HL-60 (cell line): ENCODE results near the gene TRIM62.
A peak's percentile ranks its signal among the peaks of the same experiment; 100 is the strongest.

Source experiments
- DNase-seq, 2 experiments: peaks; one replicate each; pipeline ENCODE4 v3.0.0-alpha.2; 2010 to 2020; ENCODE audit warnings: low read depth in 1 of 2, low spot score in 1 of 2
- H3K27ac ChIP-seq: fragments of 250-450 bp; sonication (Bioruptor Pico); replicated peaks from 2 replicates; pipeline ENCODE4 v1.5.1; 2020; ENCODE audit warnings: mild to moderate bottlenecking, moderate library complexity
- H3K27me3 ChIP-seq: fragments of 250-450 bp; sonication (Bioruptor Pico); 2 replicates; pipeline ENCODE4 v1.5.1; 2021; ENCODE audit warnings: mild to moderate bottlenecking, moderate library complexity; ENCODE audit not compliant: insufficient read depth, poor library complexity, severe bottlenecking
- H3K4me3 ChIP-seq: replicated peaks from 2 replicates; pipeline ENCODE4 v1.5.1; 2011; ENCODE audit warnings: mild to moderate bottlenecking, control low read depth, low read length; ENCODE audit not compliant: insufficient read depth
- GABPA ChIP-seq: IDR thresholded peaks from 2 replicates; pipeline ENCODE4 v1.6.1; 2012; ENCODE audit warnings: low read depth
- POLR2AphosphoS5 ChIP-seq: IDR thresholded peaks from 2 replicates; pipeline ENCODE4 v1.6.1; 2012; ENCODE audit warnings: low read depth
- REST ChIP-seq: IDR thresholded peaks from 2 replicates; pipeline ENCODE4 v1.6.1; 2012; ENCODE audit warnings: low read depth; ENCODE audit not compliant: insufficient replicate concordance
- SPI1 ChIP-seq: IDR thresholded peaks from 2 replicates; pipeline ENCODE4 v1.6.1; 2012; ENCODE audit warnings: low read depth, mild to moderate bottlenecking, borderline replicate concordance
- long read RNA-seq: library from polyadenylated mRNA; unstranded; transcript quantifications from one replicate; pipeline ENCODE4 v2.0.0, GENCODE V29; 2020
- TF ChIP-seq, protein P1 (sequence below): IDR thresholded peaks from one replicate; pipeline ENCODE4 v1.5.1; 2011; ENCODE audit warnings: low read length, control low read depth, inconsistent platforms; ENCODE audit not compliant: insufficient read depth

The TRIM62 gene
- long read RNA-seq, result 0 reads

DNA sequence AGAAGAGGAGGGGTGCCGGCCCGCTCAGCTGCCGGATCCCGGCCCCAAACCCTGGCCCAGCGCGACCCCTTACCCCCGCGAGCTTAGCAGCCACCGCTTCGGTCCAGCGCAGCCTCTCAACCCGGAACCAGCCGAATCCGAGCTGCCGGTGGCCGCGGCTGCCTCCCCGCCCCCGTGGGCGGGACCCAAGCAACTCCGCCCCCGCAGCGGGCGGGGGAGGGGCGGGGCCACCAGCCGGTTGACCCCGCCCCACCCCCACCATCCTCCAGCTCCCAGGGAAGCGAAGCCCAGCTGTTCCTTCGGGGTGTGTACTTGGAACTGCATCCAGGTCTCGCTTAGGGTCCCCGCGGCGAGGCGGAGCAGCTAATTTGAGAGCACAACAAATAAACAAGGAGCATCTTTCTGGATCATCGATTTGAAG, at the start of gene TRIM62:
TRIM62 (minus strand) TSS at position 123 of the 421 bp plus-strand sequence. CDS start 611 bp downstream, outside the sequence.
- TF ChIP-seq, protein P1, sequence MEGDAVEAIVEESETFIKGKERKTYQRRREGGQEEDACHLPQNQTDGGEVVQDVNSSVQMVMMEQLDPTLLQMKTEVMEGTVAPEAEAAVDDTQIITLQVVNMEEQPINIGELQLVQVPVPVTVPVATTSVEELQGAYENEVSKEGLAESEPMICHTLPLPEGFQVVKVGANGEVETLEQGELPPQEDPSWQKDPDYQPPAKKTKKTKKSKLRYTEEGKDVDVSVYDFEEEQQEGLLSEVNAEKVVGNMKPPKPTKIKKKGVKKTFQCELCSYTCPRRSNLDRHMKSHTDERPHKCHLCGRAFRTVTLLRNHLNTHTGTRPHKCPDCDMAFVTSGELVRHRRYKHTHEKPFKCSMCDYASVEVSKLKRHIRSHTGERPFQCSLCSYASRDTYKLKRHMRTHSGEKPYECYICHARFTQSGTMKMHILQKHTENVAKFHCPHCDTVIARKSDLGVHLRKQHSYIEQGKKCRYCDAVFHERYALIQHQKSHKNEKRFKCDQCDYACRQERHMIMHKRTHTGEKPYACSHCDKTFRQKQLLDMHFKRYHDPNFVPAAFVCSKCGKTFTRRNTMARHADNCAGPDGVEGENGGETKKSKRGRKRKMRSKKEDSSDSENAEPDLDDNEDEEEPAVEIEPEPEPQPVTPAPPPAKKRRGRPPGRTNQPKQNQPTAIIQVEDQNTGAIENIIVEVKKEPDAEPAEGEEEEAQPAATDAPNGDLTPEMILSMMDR, result no peak
- TF ChIP-seq GABPA (no peak), SPI1 (no peak), POLR2AphosphoS5 (no peak), REST (no peak)
- H3K27me3 ChIP-seq, result peaks cover 3% of the 10 kb centered on the region
- peak within 1 kb of the TSS; percentile 84 for H3K4me3 ChIP-seq
- DNase-seq, result peak; percentile 48 to 75
- H3K27ac ChIP-seq, result no peak within 1 kb of the TSS

DNA sequence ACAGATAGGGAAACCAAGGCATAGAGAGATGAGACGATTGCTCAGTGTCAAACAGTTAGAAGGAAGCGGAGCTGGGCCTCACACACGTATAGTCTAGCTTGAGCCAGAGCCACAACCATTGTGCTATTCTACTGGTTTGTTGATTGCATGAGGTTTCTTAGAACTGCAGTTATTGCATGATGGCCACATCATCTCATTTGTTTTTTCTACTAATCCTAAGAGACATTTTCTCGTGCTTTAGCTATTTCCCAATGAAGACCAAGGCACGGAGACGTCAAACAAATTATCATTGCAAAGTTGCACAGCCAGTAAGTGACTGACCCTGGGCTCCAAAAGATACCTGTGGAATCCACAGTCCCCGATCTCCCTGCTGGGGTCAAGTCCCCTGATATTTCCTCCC, 49.3 kb upstream of the TRIM62 start:
- Histone ChIP-seq H3K4me3 (no peak overlapping the region), H3K27ac (no peak overlapping the region), H3K27me3 (no peaks in the 10 kb centered on the region)
- TF ChIP-seq, protein P1, result no peak
- TF ChIP-seq SPI1, result no peak
- DNase-seq, result no peak

DNA sequence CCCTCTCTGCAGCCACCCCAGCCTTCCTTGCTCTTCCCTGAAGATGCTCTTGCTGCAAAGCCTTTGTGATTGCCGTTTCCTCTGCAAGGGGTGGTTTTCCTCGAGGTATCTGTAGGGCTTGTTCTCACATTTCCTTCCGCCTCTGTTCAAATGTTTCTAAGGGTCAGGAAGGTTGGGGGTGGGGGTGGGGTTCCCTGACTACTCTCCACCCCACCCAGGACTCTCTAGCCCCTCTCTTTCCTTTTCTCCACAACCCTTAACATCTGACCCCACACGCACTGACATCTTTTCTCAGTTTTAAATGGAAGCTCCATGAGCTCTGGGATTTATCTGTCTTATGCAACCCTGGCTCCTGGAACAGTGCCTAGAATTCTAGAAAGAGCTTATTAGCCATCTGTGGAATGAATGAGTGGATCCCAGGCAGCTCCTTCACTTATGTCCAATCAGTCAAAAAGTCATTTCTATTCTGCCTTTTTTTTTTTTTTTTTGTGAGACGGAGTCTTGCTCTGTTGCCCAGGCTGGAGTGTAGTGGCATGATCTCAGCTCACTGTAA, 47.2 kb upstream of the TRIM62 start:
- no peak overlapping the region for H3K27ac ChIP-seq
- no peak for DNase-seq
- no peak for TF ChIP-seq POLR2AphosphoS5
- no peak for TF ChIP-seq GABPA
- no peak for TF ChIP-seq REST
- no peak for TF ChIP-seq SPI1
- TF ChIP-seq, protein P1, result no peak

DNA sequence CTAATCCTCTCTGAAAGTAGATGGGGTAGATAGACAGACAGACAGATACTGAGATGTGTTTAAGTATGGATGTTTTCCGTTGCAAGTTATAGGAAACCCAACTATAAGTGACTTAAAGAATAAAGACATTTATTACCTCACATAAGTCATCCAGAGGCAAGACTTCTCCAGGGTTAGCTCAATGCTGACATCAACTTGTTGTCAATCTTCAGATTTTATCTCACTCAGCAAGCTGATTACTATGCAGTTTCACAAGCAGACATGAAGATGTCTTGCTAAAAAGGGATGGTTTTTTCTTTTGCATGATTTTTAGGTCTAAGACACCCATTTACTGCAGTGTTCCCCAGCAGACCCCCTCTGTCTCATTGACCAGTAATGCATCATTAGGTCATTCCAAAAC, 43.7 kb upstream of the TRIM62 start:
- Histone ChIP-seq H3K4me3 (no peak overlapping the region), H3K27ac (no peak overlapping the region), H3K27me3 (no peaks in the 10 kb centered on the region)
- TF ChIP-seq POLR2AphosphoS5 (no peak), SPI1 (no peak), GABPA (no peak), REST (no peak)
- TF ChIP-seq, protein P1, result no peak
- no peak for DNase-seq

More for the DNA sequence above, 47.2 kb upstream of the TRIM62 start:
- H3K27me3 ChIP-seq, result no peaks in the 10 kb centered on the region
- H3K4me3 ChIP-seq, result no peak overlapping the region
